ENCODE data around the gene PPFIA1.
"Not testable (repeated sequence)": the region's sequence is repeated elsewhere in the genome, so short reads cannot be mapped to it uniquely, and the experiment has no call there.

Gene PPFIA1

GRCh38 chr11:70328556-70328955 lies 58.1 kb downstream of the PPFIA1 start:
- H3K27me3 ChIP-seq (ENCODE audit: control insufficient read depth in 5 of 5, insufficient read depth in 4 of 5, low read length in 5 of 5) = no peaks in the 10 kb centered on the region
- no peaks in the 10 kb centered on the region for H3K9me3 ChIP-seq (ENCODE audit: control insufficient read depth in 5 of 5, low read length in 5 of 5)
- no peak overlapping the region for H3K4me3 ChIP-seq (ENCODE audit: low read depth in 1 of 5, low read length in 5 of 5)
- peaks cover 4 to 27% (median 18%) of the 10 kb centered on the region in 5 donors for H3K4me1 ChIP-seq (ENCODE audit: control insufficient read depth in 5 of 5, insufficient read depth in 5 of 5, low read length in 5 of 5)
- peaks cover 13 to 64% (median 51%) of the 10 kb centered on the region in 5 donors for H3K36me3 ChIP-seq (ENCODE audit: control insufficient read depth in 5 of 5, insufficient read depth in 5 of 5, low read length in 5 of 5)
- no peak overlapping the region for H3K27ac ChIP-seq (ENCODE audit: low read depth, low read length)
- no peak overlapping the region for H3K9ac ChIP-seq (ENCODE audit: low read length in 5 of 5)

- H3K27ac ChIP-seq (ENCODE audit: low read depth, low read length); H3K27me3 ChIP-seq (ENCODE audit: control insufficient read depth in 5 of 5, insufficient read depth in 4 of 5, low read length in 5 of 5); H3K4me1 ChIP-seq (ENCODE audit: control insufficient read depth in 5 of 5, insufficient read depth in 5 of 5, low read length in 5 of 5); H3K9me3 ChIP-seq (ENCODE audit: control insufficient read depth in 5 of 5, low read length in 5 of 5); H3K9ac ChIP-seq (ENCODE audit: low read length in 5 of 5); H3K4me3 ChIP-seq (ENCODE audit: low read depth in 1 of 5, low read length in 5 of 5): not testable (repeated sequence)
- H3K36me3 ChIP-seq (ENCODE audit: control insufficient read depth in 5 of 5, insufficient read depth in 5 of 5, low read length in 5 of 5) = peaks cover 20 to 84% (median 67%) of the 10 kb centered on the region in 5 donors
Observed at GRCh38 chr11:70331320-70331843, 60.9 kb downstream of the PPFIA1 start.

DNA sequence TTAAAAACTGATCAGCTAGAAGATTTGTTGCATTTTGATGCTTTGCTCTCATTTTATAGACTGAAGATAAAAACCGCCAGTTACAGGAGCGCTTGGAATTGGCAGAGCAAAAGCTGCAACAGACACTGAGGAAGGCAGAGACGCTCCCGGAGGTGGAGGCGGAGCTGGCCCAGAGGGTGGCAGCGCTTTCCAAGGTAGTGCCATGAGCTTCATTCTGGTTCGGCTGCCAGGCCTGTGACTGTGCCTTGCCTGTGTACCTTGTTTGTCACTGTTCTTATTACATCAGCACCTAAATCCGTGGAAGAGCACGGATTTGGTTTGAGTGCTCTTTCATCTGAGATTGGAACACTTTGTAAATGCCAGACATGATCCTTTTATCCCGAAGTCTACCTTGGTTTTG lies 61.4 kb downstream of the PPFIA1 start:
- Histone ChIP-seq H3K36me3 (ENCODE audit: control insufficient read depth in 5 of 5, insufficient read depth in 5 of 5, low read length in 5 of 5) (peaks cover 20 to 87% (median 72%) of the 10 kb centered on the region in 5 donors), H3K4me3 (ENCODE audit: low read depth in 1 of 5, low read length in 5 of 5) (no peak overlapping the region), H3K27me3 (ENCODE audit: control insufficient read depth in 5 of 5, insufficient read depth in 4 of 5, low read length in 5 of 5) (no peaks in the 10 kb centered on the region), H3K27ac (ENCODE audit: low read depth, low read length) (no peak overlapping the region), H3K9ac (ENCODE audit: low read length in 5 of 5) (no peak overlapping the region), H3K4me1 (ENCODE audit: control insufficient read depth in 5 of 5, insufficient read depth in 5 of 5, low read length in 5 of 5) (peaks cover 1 to 4% (median 4%) of the 10 kb centered on the region in 5 donors), H3K9me3 (ENCODE audit: control insufficient read depth in 5 of 5, low read length in 5 of 5) (no peaks in the 10 kb centered on the region)

DNA sequence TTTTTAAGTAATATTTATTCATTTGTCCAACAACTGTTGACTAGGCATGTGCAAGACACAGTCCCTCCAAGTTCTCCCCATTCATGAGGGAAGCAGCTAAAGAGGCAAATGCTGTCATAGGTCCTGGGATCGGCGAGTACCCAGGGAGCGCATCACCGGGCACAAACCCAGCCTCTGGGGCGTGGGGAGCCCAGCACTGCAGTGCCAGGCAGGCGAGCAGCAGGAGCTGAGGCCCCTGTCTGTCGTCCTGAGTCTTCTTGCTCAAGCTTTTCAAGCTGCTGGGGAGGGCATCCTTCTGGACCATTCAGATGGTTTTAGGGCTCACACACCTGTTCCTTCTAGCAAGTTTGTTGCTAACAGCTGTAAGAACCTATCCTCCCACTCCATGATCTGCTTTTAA lies 62.1 kb downstream of the PPFIA1 start:
- Histone ChIP-seq H3K4me1 (ENCODE audit: control insufficient read depth in 5 of 5, insufficient read depth in 5 of 5, low read length in 5 of 5) (no peaks in the 10 kb centered on the region), H3K36me3 (ENCODE audit: control insufficient read depth in 5 of 5, insufficient read depth in 5 of 5, low read length in 5 of 5) (peaks cover 24 to 90% (median 76%) of the 10 kb centered on the region in 5 donors), H3K27me3 (ENCODE audit: control insufficient read depth in 5 of 5, insufficient read depth in 4 of 5, low read length in 5 of 5) (no peaks in the 10 kb centered on the region), H3K9ac (ENCODE audit: low read length in 5 of 5) (no peak overlapping the region), H3K4me3 (ENCODE audit: low read depth in 1 of 5, low read length in 5 of 5) (no peak overlapping the region), H3K9me3 (ENCODE audit: control insufficient read depth in 5 of 5, low read length in 5 of 5) (no peaks in the 10 kb centered on the region), H3K27ac (ENCODE audit: low read depth, low read length) (no peak overlapping the region)

DNA sequence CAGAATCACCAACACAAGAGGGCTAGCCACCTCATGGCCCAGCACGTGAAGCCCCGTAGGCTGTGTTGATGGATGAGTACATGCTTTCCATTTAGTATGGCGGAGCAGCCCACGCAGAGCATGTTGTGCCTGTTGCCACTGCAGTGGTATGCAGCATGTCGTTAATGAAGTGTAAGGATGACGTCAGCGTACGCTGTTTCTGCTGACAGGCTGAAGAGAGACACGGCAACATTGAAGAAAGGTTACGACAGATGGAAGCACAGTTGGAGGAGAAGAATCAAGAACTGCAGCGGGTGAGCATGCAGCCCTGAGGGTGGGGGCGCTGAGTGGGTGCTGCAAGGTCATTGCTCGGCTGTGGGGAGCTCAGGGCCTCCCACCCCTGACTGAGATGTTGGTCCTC lies 62.8 kb downstream of the PPFIA1 start:
- Histone ChIP-seq H3K9ac (ENCODE audit: low read length in 5 of 5) (no peak overlapping the region), H3K27ac (ENCODE audit: low read depth, low read length) (no peak overlapping the region), H3K36me3 (ENCODE audit: control insufficient read depth in 5 of 5, insufficient read depth in 5 of 5, low read length in 5 of 5) (peaks cover 30 to 93% (median 83%) of the 10 kb centered on the region in 5 donors), H3K9me3 (ENCODE audit: control insufficient read depth in 5 of 5, low read length in 5 of 5) (no peaks in the 10 kb centered on the region), H3K27me3 (ENCODE audit: control insufficient read depth in 5 of 5, insufficient read depth in 4 of 5, low read length in 5 of 5) (no peaks in the 10 kb centered on the region), H3K4me3 (ENCODE audit: low read depth in 1 of 5, low read length in 5 of 5) (no peak overlapping the region), H3K4me1 (ENCODE audit: control insufficient read depth in 5 of 5, insufficient read depth in 5 of 5, low read length in 5 of 5) (no peaks in the 10 kb centered on the region)

DNA sequence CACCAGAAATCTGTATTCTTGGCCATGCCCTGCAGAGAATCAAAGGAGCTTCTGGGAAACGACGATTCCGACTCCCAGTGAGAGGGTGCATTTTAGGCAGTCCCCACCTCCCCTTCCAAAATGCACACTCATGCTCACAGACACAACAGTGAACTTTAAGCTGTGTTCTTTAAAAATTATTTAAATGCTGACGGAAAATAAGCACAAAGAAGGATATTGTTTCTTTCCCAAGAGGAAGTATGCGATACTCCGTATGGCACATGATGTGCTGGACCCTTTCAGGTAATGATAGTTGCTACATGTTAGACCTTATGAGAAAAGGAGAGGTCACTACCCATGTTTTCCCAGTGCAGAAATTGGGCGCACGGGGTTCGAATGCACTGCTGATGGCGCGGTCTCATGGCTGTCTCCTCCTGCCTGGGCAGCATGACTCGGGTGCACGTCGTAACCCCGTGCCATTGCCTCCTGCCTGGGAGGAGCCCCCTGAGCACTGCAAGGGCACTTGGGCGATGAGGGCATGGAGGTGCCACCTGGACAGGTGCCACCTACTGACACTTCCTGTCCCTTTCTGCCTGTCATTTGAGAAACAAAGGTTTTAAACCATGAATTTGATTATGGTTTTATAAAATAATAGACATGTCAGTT lies 64.0 kb downstream of the PPFIA1 start:
- no peak overlapping the region for H3K4me3 ChIP-seq (ENCODE audit: low read depth in 1 of 5, low read length in 5 of 5)
- H3K27ac ChIP-seq (ENCODE audit: low read depth, low read length) = no peak overlapping the region

DNA sequence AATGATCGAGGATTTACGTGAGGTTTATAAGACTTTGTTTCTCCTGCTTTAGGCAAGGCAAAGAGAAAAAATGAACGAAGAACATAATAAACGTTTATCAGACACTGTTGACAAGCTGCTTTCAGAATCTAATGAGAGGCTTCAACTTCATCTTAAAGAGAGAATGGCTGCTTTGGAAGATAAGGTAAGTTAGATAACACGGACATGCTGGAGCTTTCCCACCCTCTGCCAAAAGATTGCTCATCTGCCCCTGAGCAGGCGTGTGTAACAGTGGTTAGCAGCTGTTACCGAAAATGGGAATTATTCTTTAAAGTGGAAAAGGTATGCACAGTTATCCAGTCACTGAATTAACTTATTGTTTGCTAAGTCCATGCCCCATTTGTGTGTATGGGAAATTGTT lies 65.0 kb downstream of the PPFIA1 start:
- Histone ChIP-seq H3K4me1 (ENCODE audit: control insufficient read depth in 5 of 5, insufficient read depth in 5 of 5, low read length in 5 of 5) (no peaks in the 10 kb centered on the region), H3K36me3 (ENCODE audit: control insufficient read depth in 5 of 5, insufficient read depth in 5 of 5, low read length in 5 of 5) (peaks cover 20 to 97% (median 87%) of the 10 kb centered on the region in 5 donors), H3K9me3 (ENCODE audit: control insufficient read depth in 5 of 5, low read length in 5 of 5) (no peaks in the 10 kb centered on the region), H3K4me3 (ENCODE audit: low read depth in 1 of 5, low read length in 5 of 5) (no peak overlapping the region), H3K27ac (ENCODE audit: low read depth, low read length) (no peak overlapping the region), H3K9ac (ENCODE audit: low read length in 5 of 5) (no peak overlapping the region), H3K27me3 (ENCODE audit: control insufficient read depth in 5 of 5, insufficient read depth in 4 of 5, low read length in 5 of 5) (no peaks in the 10 kb centered on the region)

More for the DNA sequence above, 64.0 kb downstream of the PPFIA1 start:
- Histone ChIP-seq H3K4me1 (ENCODE audit: control insufficient read depth in 5 of 5, insufficient read depth in 5 of 5, low read length in 5 of 5) (no peaks in the 10 kb centered on the region), H3K9ac (ENCODE audit: low read length in 5 of 5) (no peak overlapping the region), H3K36me3 (ENCODE audit: control insufficient read depth in 5 of 5, insufficient read depth in 5 of 5, low read length in 5 of 5) (peaks cover 25 to 98% (median 88%) of the 10 kb centered on the region in 5 donors), H3K27me3 (ENCODE audit: control insufficient read depth in 5 of 5, insufficient read depth in 4 of 5, low read length in 5 of 5) (no peaks in the 10 kb centered on the region), H3K9me3 (ENCODE audit: control insufficient read depth in 5 of 5, low read length in 5 of 5) (no peaks in the 10 kb centered on the region)

- no peaks in the 10 kb centered on the region for H3K4me1 ChIP-seq (ENCODE audit: control insufficient read depth in 5 of 5, insufficient read depth in 5 of 5, low read length in 5 of 5)
- no peak overlapping the region for H3K27ac ChIP-seq (ENCODE audit: low read depth, low read length)
- no peak overlapping the region for H3K4me3 ChIP-seq (ENCODE audit: low read depth in 1 of 5, low read length in 5 of 5)
- no peak overlapping the region for H3K9ac ChIP-seq (ENCODE audit: low read length in 5 of 5)
- H3K27me3 ChIP-seq (ENCODE audit: control insufficient read depth in 5 of 5, insufficient read depth in 4 of 5, low read length in 5 of 5) = no peaks in the 10 kb centered on the region
- H3K9me3 ChIP-seq (ENCODE audit: control insufficient read depth in 5 of 5, low read length in 5 of 5) = no peaks in the 10 kb centered on the region
- H3K36me3 ChIP-seq (ENCODE audit: control insufficient read depth in 5 of 5, insufficient read depth in 5 of 5, low read length in 5 of 5) = peaks cover 17 to 92% (median 88%) of the 10 kb centered on the region in 5 donors
Observed at GRCh38 chr11:70338594-70338993, 68.1 kb downstream of the PPFIA1 start.

DNA sequence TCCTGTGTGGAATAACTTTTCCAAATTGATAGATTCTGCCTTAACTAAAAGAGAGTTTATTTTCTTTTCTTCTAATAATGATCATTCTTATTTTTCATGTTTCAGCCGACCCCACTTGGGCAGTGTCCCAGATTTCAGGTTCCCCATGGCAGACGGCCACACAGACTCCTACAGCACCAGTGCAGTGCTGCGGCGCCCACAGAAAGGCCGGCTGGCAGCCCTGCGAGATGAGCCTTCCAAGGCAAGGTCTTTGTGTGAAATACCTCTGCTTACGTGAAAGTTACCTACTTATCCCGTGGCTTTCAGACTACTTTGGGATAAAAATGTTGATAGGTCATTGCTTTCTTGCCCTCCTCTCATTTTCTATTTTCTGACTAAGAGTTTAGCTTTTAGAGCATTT lies 68.6 kb downstream of the PPFIA1 start:
- peaks cover 15 to 92% (median 88%) of the 10 kb centered on the region in 5 donors for H3K36me3 ChIP-seq (ENCODE audit: control insufficient read depth in 5 of 5, insufficient read depth in 5 of 5, low read length in 5 of 5)
- no peak overlapping the region for H3K4me3 ChIP-seq (ENCODE audit: low read depth in 1 of 5, low read length in 5 of 5)
- no peaks in the 10 kb centered on the region for H3K9me3 ChIP-seq (ENCODE audit: control insufficient read depth in 5 of 5, low read length in 5 of 5)
- H3K27me3 ChIP-seq (ENCODE audit: control insufficient read depth in 5 of 5, insufficient read depth in 4 of 5, low read length in 5 of 5) = no peaks in the 10 kb centered on the region
- no peak overlapping the region for H3K9ac ChIP-seq (ENCODE audit: low read length in 5 of 5)
- no peak overlapping the region for H3K27ac ChIP-seq (ENCODE audit: low read depth, low read length)
- H3K4me1 ChIP-seq (ENCODE audit: control insufficient read depth in 5 of 5, insufficient read depth in 5 of 5, low read length in 5 of 5) = no peaks in the 10 kb centered on the region

DNA sequence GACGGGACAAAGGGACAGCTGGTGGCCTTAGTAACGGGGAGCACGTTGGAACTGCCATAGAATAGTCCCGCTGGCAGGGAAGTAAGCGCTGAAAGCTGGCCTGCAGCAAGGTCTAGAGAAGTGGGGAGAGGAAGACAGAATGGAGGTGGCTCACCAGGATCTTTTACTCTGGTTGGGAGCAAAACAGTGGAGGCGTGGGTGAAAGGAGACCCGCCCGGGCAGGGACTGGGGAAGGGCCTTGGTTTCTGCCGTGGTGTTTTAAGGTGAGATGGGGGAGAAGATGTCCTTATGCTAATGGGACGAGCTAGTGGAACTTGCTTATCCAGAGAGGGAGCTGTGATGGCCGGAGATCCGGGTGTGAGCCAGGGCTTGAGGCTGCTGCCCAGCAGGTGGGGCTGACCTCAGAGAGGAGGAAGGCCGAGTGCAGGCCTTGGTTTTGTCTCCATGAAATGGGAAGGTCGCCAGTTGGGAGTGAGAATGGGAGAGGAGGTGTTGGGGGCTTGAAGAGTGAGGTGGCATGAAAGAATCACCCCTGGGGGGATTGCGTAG lies 71.5 kb downstream of the PPFIA1 start:
- no peak overlapping the region for H3K27ac ChIP-seq (ENCODE audit: low read depth, low read length)
- H3K9me3 ChIP-seq (ENCODE audit: control insufficient read depth in 5 of 5, low read length in 5 of 5) = no peaks in the 10 kb centered on the region
- peaks cover 15 to 88% (median 79%) of the 10 kb centered on the region in 5 donors for H3K36me3 ChIP-seq (ENCODE audit: control insufficient read depth in 5 of 5, insufficient read depth in 5 of 5, low read length in 5 of 5)
- H3K4me1 ChIP-seq (ENCODE audit: control insufficient read depth in 5 of 5, insufficient read depth in 5 of 5, low read length in 5 of 5) = no peaks in the 10 kb centered on the region
- no peak overlapping the region for H3K9ac ChIP-seq (ENCODE audit: low read length in 5 of 5)
- no peaks in the 10 kb centered on the region for H3K27me3 ChIP-seq (ENCODE audit: control insufficient read depth in 5 of 5, insufficient read depth in 4 of 5, low read length in 5 of 5)
- no peak overlapping the region for H3K4me3 ChIP-seq (ENCODE audit: low read depth in 1 of 5, low read length in 5 of 5)

All from subcutaneous abdominal adipose tissue (tissue), 5 donors.